ENCODE measurements around the gene UQCRQ.
A peak's percentile ranks its signal among the peaks of the same experiment; 100 is the strongest.

The UQCRQ gene

GRCh38 chr5:132838516-132839282 is 27.7 kb upstream of the UQCRQ start:
- ChIA-PET POLR2A (ENCODE audit: low non-redundant PET) (no interaction called here), CTCF (interaction anchor here (1.5 kb wide), 1 partner anchor 9 kb away, joined by 7 read pairs; the partner anchor contains the start of gene SHROOM1)
- H3K27ac ChIP-seq, result no peak overlapping the region
- no peak for DNase-seq (ENCODE audit: low spot score)
- TF ChIP-seq, protein P1, sequence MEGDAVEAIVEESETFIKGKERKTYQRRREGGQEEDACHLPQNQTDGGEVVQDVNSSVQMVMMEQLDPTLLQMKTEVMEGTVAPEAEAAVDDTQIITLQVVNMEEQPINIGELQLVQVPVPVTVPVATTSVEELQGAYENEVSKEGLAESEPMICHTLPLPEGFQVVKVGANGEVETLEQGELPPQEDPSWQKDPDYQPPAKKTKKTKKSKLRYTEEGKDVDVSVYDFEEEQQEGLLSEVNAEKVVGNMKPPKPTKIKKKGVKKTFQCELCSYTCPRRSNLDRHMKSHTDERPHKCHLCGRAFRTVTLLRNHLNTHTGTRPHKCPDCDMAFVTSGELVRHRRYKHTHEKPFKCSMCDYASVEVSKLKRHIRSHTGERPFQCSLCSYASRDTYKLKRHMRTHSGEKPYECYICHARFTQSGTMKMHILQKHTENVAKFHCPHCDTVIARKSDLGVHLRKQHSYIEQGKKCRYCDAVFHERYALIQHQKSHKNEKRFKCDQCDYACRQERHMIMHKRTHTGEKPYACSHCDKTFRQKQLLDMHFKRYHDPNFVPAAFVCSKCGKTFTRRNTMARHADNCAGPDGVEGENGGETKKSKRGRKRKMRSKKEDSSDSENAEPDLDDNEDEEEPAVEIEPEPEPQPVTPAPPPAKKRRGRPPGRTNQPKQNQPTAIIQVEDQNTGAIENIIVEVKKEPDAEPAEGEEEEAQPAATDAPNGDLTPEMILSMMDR (conservative IDR thresholded peaks at IDR 0.05; ENCODE audit: low read depth), result no peak

GRCh38 chr5:132839426-132840301 is 26.8 kb upstream of the UQCRQ start:
- TF ChIP-seq, protein P1 (conservative IDR thresholded peaks at IDR 0.05; ENCODE audit: low read depth), result no peak
- CTCF ChIA-PET, result interaction anchor here (0.5 to 0.7 kb wide), 3 partner anchors 26 to 44 kb away, joined by 3 read pairs; partner anchors contain the start of gene GDF9
- DNase-seq (ENCODE audit: low spot score), result peak; percentile 45
- POLR2A ChIA-PET (ENCODE audit: low non-redundant PET), result no interaction called here
- H3K27ac ChIP-seq, result no peak overlapping the region

DNA sequence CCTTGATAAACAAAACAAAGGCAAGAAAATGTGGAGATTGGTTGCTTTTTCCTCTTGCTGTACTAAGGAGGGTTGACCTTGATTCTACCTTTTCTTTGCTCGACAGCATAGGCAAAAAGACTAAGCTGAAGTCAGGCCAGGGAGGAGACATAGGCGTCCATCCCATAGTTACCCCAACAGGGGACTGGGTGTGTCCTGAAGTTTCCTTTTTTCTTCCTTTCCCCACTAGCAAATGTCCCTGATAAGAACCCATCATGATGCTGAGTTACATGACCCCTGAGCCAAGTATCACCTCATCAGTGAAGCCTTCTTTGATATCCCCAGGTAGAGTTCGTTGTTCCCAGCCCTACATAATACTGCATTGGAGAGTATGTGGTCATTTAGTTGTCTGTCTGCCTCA is 26.1 kb upstream of the UQCRQ start:
- CTCF ChIA-PET, result interaction anchor here (0.5 to 0.7 kb wide), 2 partner anchors 26 to 43 kb away, joined by 3 read pairs; partner anchors contain the start of gene GDF9
- TF ChIP-seq, protein P1 (conservative IDR thresholded peaks at IDR 0.05; ENCODE audit: low read depth), result no peak
- DNase-seq (ENCODE audit: low spot score), result no peak
- POLR2A ChIA-PET (ENCODE audit: low non-redundant PET), result no interaction called here
- H3K27ac ChIP-seq, result no peak overlapping the region

GRCh38 chr5:132840896-132841295 is 25.5 kb upstream of the UQCRQ start:
- peak overlapping the region; percentile 48 for H3K27ac ChIP-seq
- TF ChIP-seq, protein P1 (conservative IDR thresholded peaks at IDR 0.05; ENCODE audit: low read depth), result no peak

GRCh38 chr5:132841305-132841704 is 25.1 kb upstream of the UQCRQ start:
- peak overlapping the region; percentile 48 for H3K27ac ChIP-seq
- no peak for DNase-seq (ENCODE audit: low spot score)
- ChIA-PET POLR2A (ENCODE audit: low non-redundant PET) (interaction anchor here (0.7 kb wide), 1 partner anchor 15 kb away, joined by 3 read pairs; no protein-coding TSS in a partner anchor), CTCF (interaction anchor here (0.6 to 1.2 kb wide), 2 partner anchors 21 to 383 kb away, joined by 3 to 4 read pairs; no protein-coding TSS in a partner anchor)
- TF ChIP-seq, protein P1 (conservative IDR thresholded peaks at IDR 0.05; ENCODE audit: low read depth), result no peak

More at GRCh38 chr5:132840896-132841295, 25.5 kb upstream of the UQCRQ start:
- DNase-seq (ENCODE audit: low spot score), result no peak
- ChIA-PET CTCF (interaction anchor here (0.6 to 1.2 kb wide), 2 partner anchors 21 to 384 kb away, joined by 3 to 4 read pairs; no protein-coding TSS in a partner anchor), POLR2A (ENCODE audit: low non-redundant PET) (interaction anchor here (0.7 kb wide), 1 partner anchor 15 kb away, joined by 3 read pairs; no protein-coding TSS in a partner anchor)

DNA sequence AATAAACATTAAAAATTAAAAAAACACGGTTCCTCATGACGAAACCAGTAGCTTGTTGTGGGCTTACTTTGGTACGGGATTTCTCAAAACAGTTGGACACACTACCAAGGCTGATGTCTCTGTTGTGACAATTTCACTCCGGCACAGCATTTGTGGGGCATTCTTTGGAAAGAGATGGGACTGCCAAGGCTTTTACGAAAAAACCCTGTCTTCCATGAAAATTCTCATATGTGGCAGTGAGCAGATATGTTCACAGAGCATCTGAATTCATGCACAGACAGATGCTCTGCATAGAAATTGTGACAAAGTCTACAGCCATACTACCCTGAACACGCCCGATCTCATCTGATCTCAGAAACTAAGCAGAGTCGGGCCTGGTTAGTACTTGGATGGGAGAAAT is 18.2 kb upstream of the UQCRQ start:
- POLR2A ChIA-PET (ENCODE audit: low non-redundant PET), result no interaction called here
- no peak overlapping the region for H3K27ac ChIP-seq
- CTCF ChIA-PET, result interaction anchor here (0.6 to 0.7 kb wide), 2 partner anchors 21 to 159 kb away, joined by 3 read pairs; no protein-coding TSS in a partner anchor
- no peak for DNase-seq (ENCODE audit: low spot score)
- TF ChIP-seq, protein P1 (conservative IDR thresholded peaks at IDR 0.05; ENCODE audit: low read depth), result no peak
